GM18858 (cell line): ENCODE results near the gene VTCN1.
"Not testable (repeated sequence)": the region's sequence is repeated elsewhere in the genome, so short reads cannot be mapped to it uniquely, and the experiment has no call there.

ENCODE experiments used
- ATAC-seq: cut with Tn5 transposase; IDR thresholded peaks from one replicate; pipeline ENCODE4 v1.9.1; 2021; ENCODE audit not compliant: unreplicated experiment

Gene VTCN1

GRCh38 chr1:117210831-117211261 lies at the start of gene VTCN1:
Gene VTCN1 (minus strand): TSS chr1:117210927. CDS start chr1:117210855, 72 bp downstream.
- ATAC-seq, result no peak

DNA sequence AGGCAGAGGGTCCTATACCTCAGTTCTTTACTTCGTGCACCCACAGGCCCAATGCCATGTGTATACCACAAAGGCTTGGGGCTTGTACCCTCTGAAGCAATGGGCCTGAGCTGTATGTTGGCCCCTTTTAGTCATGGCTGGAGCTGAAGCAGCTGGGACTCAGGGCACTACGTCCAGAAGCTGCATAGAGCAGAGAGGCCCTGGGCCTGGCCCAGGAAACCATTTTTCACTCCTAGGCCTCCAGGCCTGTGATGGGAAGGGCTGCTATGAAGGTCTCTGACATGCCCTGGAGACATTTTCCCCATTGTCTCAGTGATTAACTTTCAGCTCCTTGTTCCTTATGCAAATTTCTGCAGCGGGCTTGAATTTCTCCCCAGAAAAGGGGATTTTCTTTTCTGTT lies 48.1 kb upstream of the VTCN1 start:
- no peak for ATAC-seq

DNA sequence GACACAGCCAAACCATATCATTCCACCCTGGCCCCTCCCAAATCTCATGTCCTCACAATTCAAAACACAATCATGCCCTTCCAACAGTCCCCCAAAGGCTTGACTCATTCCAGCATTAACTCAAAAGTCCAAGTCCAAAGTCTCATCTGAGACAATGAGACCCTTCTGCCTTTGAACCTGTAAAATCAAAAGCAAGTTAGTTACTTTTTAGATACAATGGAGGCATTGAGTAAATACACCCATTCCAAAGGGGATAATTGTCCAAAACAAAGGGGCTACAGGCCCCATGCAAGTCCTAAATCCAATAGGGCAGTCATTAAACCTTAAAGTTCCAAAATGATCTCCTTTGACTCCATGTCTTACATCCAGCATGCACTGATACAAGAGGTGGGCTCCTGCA lies 47.3 kb upstream of the VTCN1 start:
- ATAC-seq, result not testable (repeated sequence)

DNA sequence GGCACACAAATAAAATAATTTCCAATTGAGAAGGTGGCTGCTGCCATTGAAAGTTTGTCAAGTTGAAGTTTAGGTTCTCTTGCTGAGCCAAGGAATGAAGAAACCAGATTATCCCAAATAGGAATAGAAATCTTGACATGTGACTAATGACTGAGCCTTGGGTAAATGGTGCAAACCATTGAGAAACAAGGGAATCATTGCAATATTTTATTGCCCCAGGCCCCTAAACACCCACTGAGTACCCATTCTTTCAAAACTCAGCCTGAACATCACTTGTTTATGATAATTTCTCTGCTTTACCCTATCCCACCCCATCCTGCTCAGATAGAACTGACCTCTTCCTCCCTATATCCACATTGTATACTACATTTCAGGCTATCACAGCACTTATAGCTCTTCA lies 46.6 kb upstream of the VTCN1 start:
- ATAC-seq, result no peak

DNA sequence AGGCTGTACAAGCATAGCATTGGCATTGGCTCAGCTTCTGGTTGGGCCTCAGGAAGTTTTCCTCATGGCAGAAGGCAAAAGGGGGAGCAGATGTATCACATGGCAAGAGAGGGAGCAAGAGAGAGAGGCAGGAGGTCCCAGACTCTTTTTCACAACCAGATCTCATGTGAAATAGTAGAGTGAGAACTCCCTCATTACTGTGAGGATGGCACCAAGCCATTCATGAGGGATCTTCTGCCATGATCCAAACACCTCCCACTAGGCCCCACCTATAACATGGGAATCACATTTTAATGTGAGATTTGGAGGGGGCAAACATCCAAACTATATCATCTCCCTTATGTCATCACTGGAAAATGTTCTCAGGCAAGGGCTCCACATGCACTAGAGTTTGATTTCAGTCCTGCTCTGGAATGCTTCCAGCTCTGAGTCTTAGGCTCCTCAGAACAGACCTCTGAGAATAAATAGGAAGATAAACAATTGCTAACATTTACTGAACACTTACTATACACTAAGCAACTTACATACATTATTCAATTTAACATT lies 39.4 kb upstream of the VTCN1 start:
- no peak for ATAC-seq

DNA sequence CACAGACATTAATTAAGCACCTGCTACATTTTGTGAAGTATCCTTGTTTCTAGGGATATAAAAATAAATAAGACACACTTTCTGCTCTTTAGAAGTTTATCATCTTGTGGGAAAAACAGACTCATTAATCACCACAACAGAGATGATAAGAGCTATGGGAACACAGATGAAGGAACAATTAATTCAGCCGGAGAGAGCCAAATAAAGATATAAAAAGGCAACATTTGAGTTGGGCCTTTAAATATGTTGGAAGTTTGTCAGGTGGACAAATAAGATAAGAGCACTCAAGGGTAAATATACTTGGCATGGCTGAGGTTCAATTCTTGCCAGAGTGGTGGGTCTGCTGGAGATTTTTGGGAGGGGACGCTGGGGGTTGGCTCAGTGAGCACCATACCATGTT lies 34.2 kb upstream of the VTCN1 start:
- no peak for ATAC-seq

DNA sequence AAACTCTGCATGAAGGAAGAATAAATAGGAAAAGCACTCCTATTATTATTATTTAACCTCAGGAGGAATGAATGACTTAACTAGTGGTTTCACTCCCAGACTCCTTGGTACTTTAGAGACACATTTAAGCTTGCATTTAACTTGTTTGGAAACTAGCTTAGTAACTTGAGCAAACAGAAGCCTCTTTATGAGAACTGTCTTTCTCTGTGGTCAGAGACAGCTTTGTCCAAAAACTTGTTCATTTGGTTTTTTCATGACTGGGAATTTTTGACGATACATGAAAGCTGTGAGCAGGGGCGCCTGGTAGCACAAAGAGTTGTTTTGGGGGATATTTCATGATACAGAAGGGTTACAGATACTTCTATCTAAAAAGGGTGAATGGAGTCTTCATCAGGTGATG lies 33.6 kb upstream of the VTCN1 start:
- ATAC-seq, result no peak

- ATAC-seq, result no peak
These were observed 30.8 kb upstream of the VTCN1 start for GRCh38 chr1:117241512-117241911.

DNA sequence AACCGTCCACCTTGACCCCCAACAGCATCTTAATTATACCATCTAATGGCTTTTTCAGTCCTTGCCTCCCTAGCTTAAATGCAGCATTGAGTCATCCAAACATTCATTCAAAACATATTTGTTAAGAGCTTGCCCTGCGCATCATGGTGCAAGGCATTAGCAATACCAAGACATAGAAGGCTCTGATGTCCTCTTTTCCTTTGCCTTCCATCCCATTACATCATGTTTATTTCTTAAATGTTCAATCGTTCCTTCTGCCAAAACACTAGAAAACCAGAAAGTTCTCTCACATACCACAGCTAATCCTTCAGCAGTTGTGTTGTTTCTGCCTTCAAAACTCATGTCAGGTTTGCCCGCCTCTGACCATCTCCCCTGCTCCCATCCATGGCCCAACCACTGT lies 29.8 kb upstream of the VTCN1 start:
- no peak for ATAC-seq

DNA sequence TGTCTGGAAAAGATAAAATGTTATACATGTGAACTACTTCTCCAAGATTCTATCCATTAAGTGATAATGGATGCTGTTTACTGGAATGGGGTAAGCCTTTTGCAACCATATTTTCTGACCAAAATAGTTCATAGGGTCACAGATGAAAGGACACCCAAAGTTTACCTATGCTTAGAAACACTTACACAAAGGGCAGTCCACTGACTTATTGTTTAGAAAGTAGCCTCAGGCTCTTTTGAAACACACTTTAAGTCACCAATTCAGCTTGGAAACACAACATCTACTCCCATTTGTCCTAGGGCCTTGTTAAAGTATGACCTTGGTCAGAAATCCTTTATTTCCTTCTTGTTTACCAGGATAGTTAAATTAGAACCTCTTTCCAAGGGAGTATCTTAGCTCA lies 28.7 kb upstream of the VTCN1 start:
- ATAC-seq, result no peak

DNA sequence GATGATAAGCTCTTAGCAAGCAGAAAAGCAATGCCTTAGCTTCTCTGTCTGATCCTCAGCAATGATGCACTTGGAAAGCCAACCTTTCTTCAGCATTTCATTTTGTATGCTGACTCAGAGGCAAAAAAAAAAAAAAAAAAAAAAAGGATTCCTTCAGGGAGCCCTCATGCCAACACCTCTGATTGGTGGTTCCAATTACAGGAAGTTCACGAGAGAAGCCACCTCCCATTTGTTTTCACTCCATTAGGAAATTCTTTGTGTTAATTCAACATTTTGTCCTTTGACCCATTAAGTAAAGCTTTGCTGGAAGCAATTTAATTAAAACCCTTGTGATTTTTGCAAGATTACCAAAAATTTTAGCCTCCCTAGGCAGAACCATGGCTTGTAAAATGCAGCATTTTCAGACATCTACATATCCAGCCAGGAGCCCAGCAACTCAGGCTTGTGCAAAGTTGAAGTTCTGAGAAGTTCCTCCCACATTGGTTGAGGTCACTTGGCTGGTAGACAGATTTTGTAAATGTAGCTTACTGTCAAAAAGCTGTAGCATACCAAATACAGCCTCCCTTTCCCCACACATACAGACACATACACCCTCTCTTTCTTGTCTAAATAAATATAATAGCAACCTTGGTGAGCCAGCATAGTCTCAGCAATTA lies 27.1 kb upstream of the VTCN1 start:
- ATAC-seq, result no peak

DNA sequence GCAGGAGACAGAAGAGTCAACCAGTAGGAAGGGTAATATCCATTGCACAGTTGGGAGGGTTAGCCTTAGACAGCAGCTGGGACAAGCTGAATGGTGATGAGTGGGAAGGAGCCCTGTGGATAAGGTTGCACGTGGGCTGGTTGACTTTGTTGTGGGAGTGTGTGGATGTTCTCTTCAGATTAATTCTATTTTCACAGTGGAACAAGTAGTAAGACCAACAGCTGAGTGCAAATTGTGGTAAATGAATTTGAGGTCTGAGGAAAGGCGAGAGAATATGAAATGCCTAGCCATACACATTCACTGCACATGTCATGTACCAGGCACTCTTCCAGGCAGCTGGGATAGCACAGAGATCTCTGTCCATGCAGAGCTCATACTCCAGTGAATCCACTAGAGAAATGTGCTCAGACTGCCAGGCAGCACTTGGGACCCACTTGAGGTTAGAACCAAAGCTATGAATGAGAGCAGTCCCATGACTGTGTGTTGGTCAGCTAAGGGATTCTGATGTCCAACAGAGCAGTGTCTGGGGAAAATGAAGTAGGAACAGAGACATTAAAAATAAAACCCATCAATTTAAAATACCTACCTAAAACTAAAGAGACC lies 25.2 kb upstream of the VTCN1 start:
- ATAC-seq, result no peak

GRCh38 chr1:117232531-117232930 lies 21.8 kb upstream of the VTCN1 start:
- no peak for ATAC-seq

GRCh38 chr1:117231748-117232373 lies 21.1 kb upstream of the VTCN1 start:
- ATAC-seq, result no peak

- no peak for ATAC-seq
These were observed 20.6 kb upstream of the VTCN1 start for GRCh38 chr1:117231312-117231711.

DNA sequence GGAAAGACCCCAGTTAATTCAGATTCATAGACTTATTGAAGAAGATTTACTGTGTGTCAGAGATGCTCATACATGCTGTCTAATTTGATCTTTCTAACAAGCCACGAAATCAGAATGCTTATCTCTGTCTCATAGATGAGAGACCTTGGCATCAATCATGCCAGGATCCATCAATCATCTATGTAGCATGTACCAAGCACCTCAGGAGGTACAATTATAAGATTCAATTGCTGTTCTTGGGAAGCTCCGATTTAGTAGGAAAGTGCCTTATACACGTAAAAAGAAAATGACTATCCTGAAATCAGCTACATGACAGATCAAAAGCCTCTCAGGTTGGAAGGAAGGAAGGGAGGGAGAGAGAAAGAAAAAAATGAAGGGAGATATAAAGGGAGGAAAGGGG lies 18.5 kb upstream of the VTCN1 start:
- ATAC-seq, result no peak

- no peak for ATAC-seq
These were observed 15.2 kb upstream of the VTCN1 start for GRCh38 chr1:117225931-117226330.

- no peak for ATAC-seq
These were observed 6.0 kb upstream of the VTCN1 start for GRCh38 chr1:117216718-117217117.

DNA sequence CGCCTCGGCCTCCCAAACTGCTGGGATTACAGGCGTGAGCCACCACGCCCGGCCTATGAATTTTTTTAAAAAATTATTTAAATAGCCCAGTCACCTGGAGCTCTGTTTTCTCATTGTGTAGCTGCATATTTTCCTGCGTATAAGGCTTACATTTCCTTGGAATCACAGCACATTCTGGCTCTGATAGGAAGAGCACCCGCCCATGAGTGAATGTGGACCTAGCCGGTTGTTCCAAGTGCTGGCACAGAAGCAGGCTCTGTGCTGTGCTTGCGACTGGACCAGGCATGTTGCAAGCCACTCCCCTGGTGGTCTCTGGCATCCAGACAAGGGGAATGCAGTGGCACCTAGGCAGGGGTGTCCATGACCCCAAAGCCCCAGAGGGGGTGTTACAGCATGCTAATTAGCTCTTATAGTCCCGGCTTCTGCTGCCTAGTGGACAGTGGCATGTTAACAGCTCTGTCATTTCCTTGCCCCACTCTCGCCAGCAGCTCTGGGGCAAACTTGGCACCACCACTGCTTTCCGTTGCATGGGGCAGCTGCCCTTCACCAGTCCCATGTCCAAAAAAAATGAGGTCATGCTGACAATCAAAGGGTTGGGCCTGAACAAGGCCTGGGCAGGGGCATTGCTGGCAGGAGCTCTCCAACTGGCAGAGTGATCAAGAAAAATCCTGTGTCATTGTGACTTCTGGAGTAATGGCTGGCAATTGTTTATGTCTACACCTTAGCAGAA lies 5.2 kb upstream of the VTCN1 start:
- ATAC-seq, result no peak

DNA sequence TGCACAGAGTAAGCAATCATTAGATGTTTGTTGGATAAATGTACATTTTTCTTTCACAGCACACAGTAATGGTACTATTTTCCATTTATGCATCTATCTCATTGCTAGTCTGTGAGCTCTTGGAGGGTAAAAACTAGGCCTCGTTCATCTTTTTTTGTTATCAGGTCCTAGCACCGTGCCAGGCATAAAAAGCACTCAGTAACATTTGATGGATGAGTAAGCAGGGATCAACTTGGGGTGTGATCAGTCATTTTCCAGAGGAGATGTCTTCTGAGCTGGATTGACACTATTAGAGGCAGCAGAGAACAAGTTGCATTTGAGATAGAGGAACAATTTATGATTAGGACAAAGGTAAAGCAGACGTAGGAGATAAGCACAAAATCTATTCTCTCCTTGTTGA lies 4.3 kb upstream of the VTCN1 start:
- ATAC-seq, result no peak

GRCh38 chr1:117213046-117213445 lies 2.3 kb upstream of the VTCN1 start:
- no peak for ATAC-seq

- ATAC-seq, result no peak
These were observed 341 bp downstream of the VTCN1 start for GRCh38 chr1:117210386-117210785.
